PC-3 (cell line): ENCODE data around the gene ENTPD2.

Source experiments
- CTCF ChIP-seq: fragments of 300-600 bp; sonication (generic); conservative IDR thresholded peaks from 2 replicates; pipeline ENCODE4 v1.5.1; 2017; ENCODE audit warnings: antibody characterized with exemption, low read depth, mild to moderate bottlenecking, low read length
- EZH2 ChIP-seq: fragments of 300-600 bp; sonication (generic); IDR thresholded peaks from one replicate; pipeline ENCODE4 v1.6.1; 2017; ENCODE audit warnings: antibody characterized with exemption, mild to moderate bottlenecking, low read length; ENCODE audit not compliant: unreplicated experiment
- EZH2phosphoT487 ChIP-seq: fragments of 300-600 bp; sonication (generic); IDR thresholded peaks from 2 replicates; pipeline ENCODE4 v1.6.1; 2018; ENCODE audit warnings: mild to moderate bottlenecking, antibody characterized with exemption, low read length, borderline replicate concordance

GRCh38 chr9:137001857-137002645 lies 51.8 kb downstream of the ENTPD2 start:
- TF ChIP-seq CTCF (no peak), EZH2 (no peak), EZH2phosphoT487 (no peak)
